HG03097 (cell line): Measurements from ENCODE around the gene OPTC.

ENCODE experiments used
- ATAC-seq: cut with Tn5 transposase; IDR thresholded peaks from one replicate; pipeline ENCODE4 v1.9.1; 2021; ENCODE audit not compliant: unreplicated experiment, low FRiP score

The OPTC gene

DNA sequence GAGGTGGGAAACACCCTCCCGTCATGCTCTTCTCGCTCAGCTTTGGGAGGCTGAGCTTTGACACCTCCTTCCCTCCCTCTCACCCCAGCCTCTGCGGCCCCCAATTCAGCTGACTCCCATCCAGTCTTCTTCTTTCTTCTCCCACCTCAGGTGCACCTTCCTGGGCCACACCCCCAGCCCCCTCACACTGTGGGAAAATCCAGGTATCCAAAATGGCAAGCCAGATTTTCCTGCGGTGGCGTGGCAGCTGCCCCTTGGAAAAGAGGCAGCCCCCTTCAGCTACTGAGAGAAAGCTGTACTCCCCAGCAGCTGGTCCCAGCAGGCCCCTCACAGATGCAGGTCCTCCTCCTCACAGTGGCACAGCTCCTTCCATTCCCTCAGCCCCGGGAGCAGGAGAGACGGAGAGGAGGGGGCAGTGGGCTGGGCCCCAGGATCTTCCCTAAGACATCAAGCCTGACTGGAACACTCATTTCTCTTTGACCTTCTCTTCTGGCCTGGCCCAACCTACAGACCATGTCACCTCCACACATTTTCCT, 61.6 kb downstream of the OPTC start:
- no peak for ATAC-seq

- ATAC-seq = no peak
Measured at GRCh38 chr1:203556047-203556851, 62.3 kb downstream of the OPTC start.

GRCh38 chr1:203557390-203557789, 63.4 kb downstream of the OPTC start:
- no peak for ATAC-seq

- ATAC-seq = no peak
Measured at GRCh38 chr1:203558064-203558760, 64.3 kb downstream of the OPTC start.
